GM21825 (cell line): ENCODE measurements around the gene ATOH8.

Source experiments
- ATAC-seq: cut with Tn5 transposase; IDR thresholded peaks from one replicate; pipeline ENCODE4 v1.9.1; 2021; ENCODE audit warnings: mild to moderate bottlenecking, moderate library complexity; ENCODE audit not compliant: unreplicated experiment

ATOH8 gene

GRCh38 chr2:85797263-85797660, 43.5 kb downstream of the ATOH8 start:
- ATAC-seq, result no peak

GRCh38 chr2:85797921-85798320, 44.1 kb downstream of the ATOH8 start:
- ATAC-seq, result no peak

- no peak for ATAC-seq
Observed at GRCh38 chr2:85799215-85799956, 45.6 kb downstream of the ATOH8 start.

- no peak for ATAC-seq
Observed at GRCh38 chr2:85800586-85800985, 46.8 kb downstream of the ATOH8 start.

- no peak for ATAC-seq
Observed at GRCh38 chr2:85801871-85802270, 48.1 kb downstream of the ATOH8 start.

- ATAC-seq, result no peak
Observed at GRCh38 chr2:85802354-85803103, 48.7 kb downstream of the ATOH8 start.

- ATAC-seq, result no peak
Observed at GRCh38 chr2:85803704-85804425, 50.1 kb downstream of the ATOH8 start.

GRCh38 chr2:85804583-85804982, 50.8 kb downstream of the ATOH8 start:
- ATAC-seq, result no peak

- no peak for ATAC-seq
Observed at GRCh38 chr2:85806358-85807118, 52.7 kb downstream of the ATOH8 start.

- no peak for ATAC-seq
Observed at GRCh38 chr2:85807756-85808155, 54.0 kb downstream of the ATOH8 start.

- ATAC-seq, result no peak
Observed at GRCh38 chr2:85810371-85811179, 56.8 kb downstream of the ATOH8 start.

- ATAC-seq, result no peak
Observed at GRCh38 chr2:85811180-85812093, 57.6 kb downstream of the ATOH8 start.

GRCh38 chr2:85812094-85812735, 58.4 kb downstream of the ATOH8 start:
- no peak for ATAC-seq

- no peak for ATAC-seq
Observed at GRCh38 chr2:85813211-85813981, 59.6 kb downstream of the ATOH8 start.

- ATAC-seq, result no peak
Observed at GRCh38 chr2:85813982-85814801, 60.4 kb downstream of the ATOH8 start.

GRCh38 chr2:85814802-85815550, 61.2 kb downstream of the ATOH8 start:
- no peak for ATAC-seq
